H1 (cell line): ENCODE results near the gene CPED1. TPM values are rescaled to one million over a fixed set of nuclear protein-coding genes. Genes with fewer than 3 reads are reported as not detected.

ENCODE experiments used
- ATF3 ChIP-seq: IDR thresholded peaks from 2 replicates; pipeline ENCODE4 v1.6.1; 2011; ENCODE audit warnings: low read depth, mild to moderate bottlenecking, low read length; ENCODE audit not compliant: insufficient read depth
- CBX8 ChIP-seq: fragments of 300-800, 300-1000 bp; sonication (generic); IDR thresholded peaks from 2 replicates; pipeline ENCODE4 v1.7.1; 2016; ENCODE audit warnings: low read depth, low read length, borderline replicate concordance
- CHD1 ChIP-seq: IDR thresholded peaks from 2 replicates; pipeline ENCODE4 v1.6.1; 2012; ENCODE audit warnings: low read depth, low read length, improper control_type of control experiment
- CREB1 ChIP-seq: IDR thresholded peaks from 2 replicates; pipeline ENCODE4 v1.6.1; 2012; ENCODE audit warnings: inconsistent platforms
- MAFK ChIP-seq: IDR thresholded peaks from 2 replicates; pipeline ENCODE4 v1.6.1; 2012; ENCODE audit warnings: low read depth, mild to moderate bottlenecking, improper control_type of control experiment, low read length
- POLR2A ChIP-seq, 2 experiments: IDR thresholded peaks; 1 replicate in 1 of 2; 2 replicates in 1 of 2; pipeline ENCODE4 v1.6.1; 2011; ENCODE audit warnings: low read depth in 2 of 2, low read length in 2 of 2, mild to moderate bottlenecking in 2 of 2; ENCODE audit errors: control extremely low read depth in 1 of 2
- TAF7 ChIP-seq: optimal IDR thresholded peaks from 2 replicates; pipeline ENCODE3; 2011; ENCODE audit warnings: low read depth, mild to moderate bottlenecking, inconsistent platforms, low read length, moderate library complexity, borderline replicate concordance
- polyA plus RNA-seq, 7 experiments: library from polyadenylated mRNA; depleted of rRNA in 3 of 7; stranded (reverse) in 5 of 7; unstranded in 2 of 7; fragments of >200 nt in 5 of 7; fragments of 200-250 nt in 2 of 7; gene quantifications; 1 replicate in 5 of 7; 2 replicates in 1 of 7; 4 replicates in 1 of 7; pipeline versions ENCODE4 v1.2.1 to v1.2.3, GENCODE V29; 2011 to 2013; ENCODE audit warnings: missing spikeins in 2 of 7, mixed read lengths in 2 of 7
- total RNA-seq: library from RNA; stranded (reverse); fragmentation: NEBNext Ultra II Directional; extraction: Animal tissue kit (Norgen Biotek cat#: 25700); gene quantifications from 2 replicates; pipeline ENCODE4 v1.2.1, GENCODE V29; 2021
- TF ChIP-seq, protein P1 (sequence below): fragments of 300-600 bp; sonication (generic); IDR thresholded peaks from 2 replicates; pipeline ENCODE4 v1.7.1; 2012; ENCODE audit warnings: low read length, moderate library complexity, mild to moderate bottlenecking, inconsistent platforms; ENCODE audit not compliant: insufficient replicate concordance
- TF ChIP-seq, protein P2 (sequence below): IDR thresholded peaks from 2 replicates; pipeline ENCODE4 v1.6.1; 2012; ENCODE audit warnings: inconsistent platforms

CPED1 gene
- total and polyA plus RNA-seq, 2 of the 8 experiments (the other 6 are each of a cell fraction or from before 2014, with no cell fraction given), result 0.08 to 0.39 TPM

GRCh38 chr7:120950539-120951308 lies 37.8 kb upstream of the CPED1 start, which contains the start of gene ING3 (continued):
- TF ChIP-seq, protein P1, sequence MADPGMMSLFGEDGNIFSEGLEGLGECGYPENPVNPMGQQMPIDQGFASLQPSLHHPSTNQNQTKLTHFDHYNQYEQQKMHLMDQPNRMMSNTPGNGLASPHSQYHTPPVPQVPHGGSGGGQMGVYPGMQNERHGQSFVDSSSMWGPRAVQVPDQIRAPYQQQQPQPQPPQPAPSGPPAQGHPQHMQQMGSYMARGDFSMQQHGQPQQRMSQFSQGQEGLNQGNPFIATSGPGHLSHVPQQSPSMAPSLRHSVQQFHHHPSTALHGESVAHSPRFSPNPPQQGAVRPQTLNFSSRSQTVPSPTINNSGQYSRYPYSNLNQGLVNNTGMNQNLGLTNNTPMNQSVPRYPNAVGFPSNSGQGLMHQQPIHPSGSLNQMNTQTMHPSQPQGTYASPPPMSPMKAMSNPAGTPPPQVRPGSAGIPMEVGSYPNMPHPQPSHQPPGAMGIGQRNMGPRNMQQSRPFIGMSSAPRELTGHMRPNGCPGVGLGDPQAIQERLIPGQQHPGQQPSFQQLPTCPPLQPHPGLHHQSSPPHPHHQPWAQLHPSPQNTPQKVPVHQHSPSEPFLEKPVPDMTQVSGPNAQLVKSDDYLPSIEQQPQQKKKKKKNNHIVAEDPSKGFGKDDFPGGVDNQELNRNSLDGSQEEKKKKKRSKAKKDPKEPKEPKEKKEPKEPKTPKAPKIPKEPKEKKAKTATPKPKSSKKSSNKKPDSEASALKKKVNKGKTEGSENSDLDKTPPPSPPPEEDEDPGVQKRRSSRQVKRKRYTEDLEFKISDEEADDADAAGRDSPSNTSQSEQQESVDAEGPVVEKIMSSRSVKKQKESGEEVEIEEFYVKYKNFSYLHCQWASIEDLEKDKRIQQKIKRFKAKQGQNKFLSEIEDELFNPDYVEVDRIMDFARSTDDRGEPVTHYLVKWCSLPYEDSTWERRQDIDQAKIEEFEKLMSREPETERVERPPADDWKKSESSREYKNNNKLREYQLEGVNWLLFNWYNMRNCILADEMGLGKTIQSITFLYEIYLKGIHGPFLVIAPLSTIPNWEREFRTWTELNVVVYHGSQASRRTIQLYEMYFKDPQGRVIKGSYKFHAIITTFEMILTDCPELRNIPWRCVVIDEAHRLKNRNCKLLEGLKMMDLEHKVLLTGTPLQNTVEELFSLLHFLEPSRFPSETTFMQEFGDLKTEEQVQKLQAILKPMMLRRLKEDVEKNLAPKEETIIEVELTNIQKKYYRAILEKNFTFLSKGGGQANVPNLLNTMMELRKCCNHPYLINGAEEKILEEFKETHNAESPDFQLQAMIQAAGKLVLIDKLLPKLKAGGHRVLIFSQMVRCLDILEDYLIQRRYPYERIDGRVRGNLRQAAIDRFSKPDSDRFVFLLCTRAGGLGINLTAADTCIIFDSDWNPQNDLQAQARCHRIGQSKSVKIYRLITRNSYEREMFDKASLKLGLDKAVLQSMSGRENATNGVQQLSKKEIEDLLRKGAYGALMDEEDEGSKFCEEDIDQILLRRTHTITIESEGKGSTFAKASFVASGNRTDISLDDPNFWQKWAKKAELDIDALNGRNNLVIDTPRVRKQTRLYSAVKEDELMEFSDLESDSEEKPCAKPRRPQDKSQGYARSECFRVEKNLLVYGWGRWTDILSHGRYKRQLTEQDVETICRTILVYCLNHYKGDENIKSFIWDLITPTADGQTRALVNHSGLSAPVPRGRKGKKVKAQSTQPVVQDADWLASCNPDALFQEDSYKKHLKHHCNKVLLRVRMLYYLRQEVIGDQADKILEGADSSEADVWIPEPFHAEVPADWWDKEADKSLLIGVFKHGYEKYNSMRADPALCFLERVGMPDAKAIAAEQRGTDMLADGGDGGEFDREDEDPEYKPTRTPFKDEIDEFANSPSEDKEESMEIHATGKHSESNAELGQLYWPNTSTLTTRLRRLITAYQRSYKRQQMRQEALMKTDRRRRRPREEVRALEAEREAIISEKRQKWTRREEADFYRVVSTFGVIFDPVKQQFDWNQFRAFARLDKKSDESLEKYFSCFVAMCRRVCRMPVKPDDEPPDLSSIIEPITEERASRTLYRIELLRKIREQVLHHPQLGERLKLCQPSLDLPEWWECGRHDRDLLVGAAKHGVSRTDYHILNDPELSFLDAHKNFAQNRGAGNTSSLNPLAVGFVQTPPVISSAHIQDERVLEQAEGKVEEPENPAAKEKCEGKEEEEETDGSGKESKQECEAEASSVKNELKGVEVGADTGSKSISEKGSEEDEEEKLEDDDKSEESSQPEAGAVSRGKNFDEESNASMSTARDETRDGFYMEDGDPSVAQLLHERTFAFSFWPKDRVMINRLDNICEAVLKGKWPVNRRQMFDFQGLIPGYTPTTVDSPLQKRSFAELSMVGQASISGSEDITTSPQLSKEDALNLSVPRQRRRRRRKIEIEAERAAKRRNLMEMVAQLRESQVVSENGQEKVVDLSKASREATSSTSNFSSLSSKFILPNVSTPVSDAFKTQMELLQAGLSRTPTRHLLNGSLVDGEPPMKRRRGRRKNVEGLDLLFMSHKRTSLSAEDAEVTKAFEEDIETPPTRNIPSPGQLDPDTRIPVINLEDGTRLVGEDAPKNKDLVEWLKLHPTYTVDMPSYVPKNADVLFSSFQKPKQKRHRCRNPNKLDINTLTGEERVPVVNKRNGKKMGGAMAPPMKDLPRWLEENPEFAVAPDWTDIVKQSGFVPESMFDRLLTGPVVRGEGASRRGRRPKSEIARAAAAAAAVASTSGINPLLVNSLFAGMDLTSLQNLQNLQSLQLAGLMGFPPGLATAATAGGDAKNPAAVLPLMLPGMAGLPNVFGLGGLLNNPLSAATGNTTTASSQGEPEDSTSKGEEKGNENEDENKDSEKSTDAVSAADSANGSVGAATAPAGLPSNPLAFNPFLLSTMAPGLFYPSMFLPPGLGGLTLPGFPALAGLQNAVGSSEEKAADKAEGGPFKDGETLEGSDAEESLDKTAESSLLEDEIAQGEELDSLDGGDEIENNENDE, result no peak
- no peak for TF ChIP-seq CBX8
- TF ChIP-seq, protein P2, sequence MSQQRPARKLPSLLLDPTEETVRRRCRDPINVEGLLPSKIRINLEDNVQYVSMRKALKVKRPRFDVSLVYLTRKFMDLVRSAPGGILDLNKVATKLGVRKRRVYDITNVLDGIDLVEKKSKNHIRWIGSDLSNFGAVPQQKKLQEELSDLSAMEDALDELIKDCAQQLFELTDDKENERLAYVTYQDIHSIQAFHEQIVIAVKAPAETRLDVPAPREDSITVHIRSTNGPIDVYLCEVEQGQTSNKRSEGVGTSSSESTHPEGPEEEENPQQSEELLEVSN, result no peak
- no peak for TF ChIP-seq ATF3
- no peak for TF ChIP-seq MAFK
- peak; percentile 95 for TF ChIP-seq CREB1
- peak; percentile 68 to 90 for TF ChIP-seq POLR2A (IDR thresholded peaks at IDR 0.05; ENCODE audit: control extremely low read depth in 1 of 2, low read depth in 2 of 2, low read length in 2 of 2)
- TF ChIP-seq TAF7, result peak; percentile 84
- no peak for TF ChIP-seq CHD1
